Upper lobe of left lung (tissue), 6 donors: ENCODE results near the gene LSR. TPM values are rescaled to one million over a fixed set of nuclear protein-coding genes. Genes with fewer than 3 reads are reported as not detected.

Experiments
- ATAC-seq, 2 donors: fragments of 200-7000 bp; cut with Tn5 transposase; one replicate each; pipeline ENCODE4 v1.9.1; 2022; ENCODE audit warnings: mild to moderate bottlenecking in 2 of 2, moderate library complexity in 2 of 2; ENCODE audit not compliant: low FRiP score in 2 of 2
- DNase-seq, 2 donors: peaks; one replicate each; pipeline ENCODE4 v3.0.0-alpha.2; 2019 to 2020
- H3K27ac ChIP-seq, 4 donors: fragments of 200-600 bp; sonication (generic); one replicate each; pipeline ENCODE4 v1.5.1; 2016 to 2019
- H3K27me3 ChIP-seq, 4 donors: fragments of 200-600 bp; sonication (generic); one replicate each; pipeline ENCODE4 v1.5.1; 2017 to 2019
- H3K36me3 ChIP-seq, 4 donors: fragments of 200-600 bp; sonication (generic); one replicate each; pipeline ENCODE4 v1.5.1; 2016 to 2019
- H3K4me1 ChIP-seq, 4 donors: fragments of 200-600 bp; sonication (generic); one replicate each; pipeline ENCODE4 v1.5.1; 2018 to 2019
- H3K4me3 ChIP-seq, 4 donors: fragments of 200-600 bp; sonication (generic); one replicate each; pipeline ENCODE4 v1.5.1; 2017 to 2019; ENCODE audit warnings: mild to moderate bottlenecking in 2 of 4, moderate library complexity in 1 of 4
- H3K9me3 ChIP-seq, 4 donors: fragments of 200-600 bp; sonication (generic); one replicate each; pipeline ENCODE4 v1.5.1; 2018 to 2019
- EP300 ChIP-seq, 4 donors: sonication (generic); formaldehyde crosslinking; IDR thresholded peaks; one replicate each; pipeline ENCODE4 v1.5.1; 2017; ENCODE audit warnings: antibody characterized with exemption in 4 of 4, control low read depth in 2 of 4
- POLR2A ChIP-seq, 4 donors: fragments of 450-650 bp; IDR thresholded peaks; one replicate each; pipeline ENCODE4 v1.5.1; 2016 to 2017; ENCODE audit warnings: antibody characterized with exemption in 4 of 4, mild to moderate bottlenecking in 2 of 4
- POLR2AphosphoS5 ChIP-seq, 2 donors: sonication (generic); formaldehyde crosslinking; IDR thresholded peaks; one replicate each; pipeline ENCODE4 v1.5.1; 2017; ENCODE audit warnings: antibody characterized with exemption in 2 of 2
- WGBS, 2 donors: methylation state at CpG; one replicate each; pipeline ENCODE4 v1.1.5; 2017 to 2018; 5-methylcytosine and 5-hydroxymethylcytosine counted together
- total RNA-seq, 6 donors: library from RNA; depleted of rRNA in 4 of 6; stranded (reverse); fragments of >200 nt in 4 of 6; gene quantifications; one replicate each; pipeline versions ENCODE4 v1.1.0 to v1.2.1, GENCODE V29; 2016 to 2021
- TF ChIP-seq, protein P1 (sequence below), 6 experiments: fragments of 450-650 bp in 4 of 6; fragments of 200-600 bp in 2 of 6; sonication (generic) in 2 of 6; IDR thresholded peaks; one replicate each; pipeline ENCODE4 v1.5.1; 2016 to 2019; ENCODE audit warnings: antibody characterized with exemption in 6 of 6
- donor health status: DM: no; HTN: no; CAD: no; lungs with moderate emphysema.
- donor health status: DM: no; HTN: yes; CAD: no; lungs with severe emphysema.

The LSR gene
- total RNA-seq, 6 donors from 2014 or later, result 54.5 to 151 (median 76.5) TPM

GRCh38 chr19:35298561-35298972 lies 49.8 kb downstream of the LSR start:
- 97 to 98% methylated on average over 5 of the region's 5 CpGs for WGBS, 2 donors

GRCh38 chr19:35299523-35300338 lies 50.9 kb downstream of the LSR start:
- 66 to 72% methylated on average over 4 to 27 of the region's 55 CpGs for WGBS, 2 donors
- Histone ChIP-seq H3K27ac (no peak overlapping the region), H3K4me3 (no peak overlapping the region), H3K4me1 (peaks cover 0 to 3% (median 0%) of the 10 kb centered on the region in 4 donors), H3K27me3 (no peaks in the 10 kb centered on the region), H3K9me3 (no peaks in the 10 kb centered on the region), H3K36me3 (no peaks in the 10 kb centered on the region)
- TF ChIP-seq, protein P1, sequence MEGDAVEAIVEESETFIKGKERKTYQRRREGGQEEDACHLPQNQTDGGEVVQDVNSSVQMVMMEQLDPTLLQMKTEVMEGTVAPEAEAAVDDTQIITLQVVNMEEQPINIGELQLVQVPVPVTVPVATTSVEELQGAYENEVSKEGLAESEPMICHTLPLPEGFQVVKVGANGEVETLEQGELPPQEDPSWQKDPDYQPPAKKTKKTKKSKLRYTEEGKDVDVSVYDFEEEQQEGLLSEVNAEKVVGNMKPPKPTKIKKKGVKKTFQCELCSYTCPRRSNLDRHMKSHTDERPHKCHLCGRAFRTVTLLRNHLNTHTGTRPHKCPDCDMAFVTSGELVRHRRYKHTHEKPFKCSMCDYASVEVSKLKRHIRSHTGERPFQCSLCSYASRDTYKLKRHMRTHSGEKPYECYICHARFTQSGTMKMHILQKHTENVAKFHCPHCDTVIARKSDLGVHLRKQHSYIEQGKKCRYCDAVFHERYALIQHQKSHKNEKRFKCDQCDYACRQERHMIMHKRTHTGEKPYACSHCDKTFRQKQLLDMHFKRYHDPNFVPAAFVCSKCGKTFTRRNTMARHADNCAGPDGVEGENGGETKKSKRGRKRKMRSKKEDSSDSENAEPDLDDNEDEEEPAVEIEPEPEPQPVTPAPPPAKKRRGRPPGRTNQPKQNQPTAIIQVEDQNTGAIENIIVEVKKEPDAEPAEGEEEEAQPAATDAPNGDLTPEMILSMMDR (IDR thresholded peaks at IDR 0.05), result no peak
- TF ChIP-seq POLR2AphosphoS5 (IDR thresholded peaks at IDR 0.05) (no peak), POLR2A (IDR thresholded peaks at IDR 0.05) (no peak), EP300 (IDR thresholded peaks at IDR 0.05) (no peak)
- ATAC-seq (peak in 1 of 2 donors; percentile 25), DNase-seq (peak in 1 of 2 donors; percentile 81)

More at GRCh38 chr19:35298561-35298972, 49.8 kb downstream of the LSR start:
- Histone ChIP-seq H3K4me1 (peaks cover 0 to 3% (median 0%) of the 10 kb centered on the region in 4 donors), H3K4me3 (no peak overlapping the region), H3K36me3 (no peaks in the 10 kb centered on the region), H3K27ac (no peak overlapping the region), H3K27me3 (no peaks in the 10 kb centered on the region), H3K9me3 (no peaks in the 10 kb centered on the region)
- ATAC-seq, result no peak
- no peak for DNase-seq
- TF ChIP-seq POLR2A (IDR thresholded peaks at IDR 0.05) (no peak), EP300 (IDR thresholded peaks at IDR 0.05) (no peak), POLR2AphosphoS5 (IDR thresholded peaks at IDR 0.05) (no peak)
- TF ChIP-seq, protein P1 (IDR thresholded peaks at IDR 0.05), result no peak

- Histone ChIP-seq H3K4me3 (no peak overlapping the region), H3K27me3 (no peaks in the 10 kb centered on the region), H3K4me1 (peaks cover 0 to 3% (median 0%) of the 10 kb centered on the region in 4 donors), H3K9me3 (no peaks in the 10 kb centered on the region), H3K36me3 (no peaks in the 10 kb centered on the region), H3K27ac (no peak overlapping the region)
- ATAC-seq, result no peak
- TF ChIP-seq EP300 (IDR thresholded peaks at IDR 0.05) (no peak), POLR2AphosphoS5 (IDR thresholded peaks at IDR 0.05) (no peak), POLR2A (IDR thresholded peaks at IDR 0.05) (no peak)
- TF ChIP-seq, protein P1 (IDR thresholded peaks at IDR 0.05), result no peak
- DNase-seq, result no peak
- WGBS, 2 donors, result 87 to 98% methylated on average over 5 to 10 of the region's 10 CpGs
Observed at GRCh38 chr19:35300339-35300649, 51.5 kb downstream of the LSR start.

DNA sequence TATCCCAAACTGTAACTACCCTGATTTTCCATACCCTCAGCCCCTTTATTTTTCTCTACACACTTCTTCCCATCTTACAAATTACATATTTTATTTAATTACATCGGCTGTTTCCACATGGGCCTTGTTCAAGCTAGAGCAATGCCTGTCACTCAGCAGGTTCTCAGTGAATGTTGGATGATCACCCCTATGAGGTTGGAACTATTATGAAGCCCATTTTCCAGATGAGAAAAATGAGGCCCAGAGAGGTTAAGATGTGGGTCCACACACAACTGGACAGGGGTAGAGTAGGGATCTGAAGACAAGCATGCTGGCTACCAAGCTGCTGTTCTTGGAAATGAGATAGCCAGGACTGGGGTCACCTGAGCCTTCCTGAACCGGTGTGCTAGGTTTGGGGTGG lies 53.2 kb downstream of the LSR start:
- Histone ChIP-seq H3K36me3 (no peaks in the 10 kb centered on the region), H3K27ac (no peak overlapping the region), H3K4me3 (no peak overlapping the region), H3K9me3 (no peaks in the 10 kb centered on the region), H3K27me3 (no peaks in the 10 kb centered on the region), H3K4me1 (peaks cover 0 to 3% (median 0%) of the 10 kb centered on the region in 4 donors)
- ATAC-seq (no peak), DNase-seq (no peak)
- TF ChIP-seq POLR2AphosphoS5 (IDR thresholded peaks at IDR 0.05), result no peak
- no peak for TF ChIP-seq POLR2A (IDR thresholded peaks at IDR 0.05)
- TF ChIP-seq, protein P1 (IDR thresholded peaks at IDR 0.05), result no peak
- TF ChIP-seq EP300 (IDR thresholded peaks at IDR 0.05), result no peak
- WGBS, 2 donors, result 81 to 82% methylated on average over 2 of the region's 2 CpGs

- ATAC-seq (no peak), DNase-seq (no peak)
- TF ChIP-seq POLR2AphosphoS5 (IDR thresholded peaks at IDR 0.05) (no peak), EP300 (IDR thresholded peaks at IDR 0.05) (no peak), POLR2A (IDR thresholded peaks at IDR 0.05) (no peak)
- H3K27ac ChIP-seq, result no peak overlapping the region
- H3K4me3 ChIP-seq, result no peak overlapping the region
- H3K9me3 ChIP-seq, result no peaks in the 10 kb centered on the region
- peaks cover 0 to 5% (median 0%) of the 10 kb centered on the region in 4 donors for H3K4me1 ChIP-seq
- no peaks in the 10 kb centered on the region for H3K36me3 ChIP-seq
- 81 to 82% methylated on average over 16 of the region's 16 CpGs for WGBS, 2 donors
- no peaks in the 10 kb centered on the region for H3K27me3 ChIP-seq
Observed at GRCh38 chr19:35302446-35302845, 53.6 kb downstream of the LSR start.
